T-cell (primary cell): ENCODE measurements around the gene TBC1D3G. TPM values are rescaled to one million over a fixed set of nuclear protein-coding genes. Genes with fewer than 3 reads are reported as not detected.
"Not testable (repeated sequence)": the region's sequence is repeated elsewhere in the genome, so short reads cannot be mapped to it uniquely, and the experiment has no call there.

ENCODE experiments used
- ATAC-seq, 4 experiments: fragments of 200-7000 bp in 3 of 4; fragments of 150-1000 bp in 1 of 4; cut with Tn5 transposase; replicated peaks in 1 of 4; 1 replicate in 3 of 4; 2 replicates in 1 of 4; pipeline ENCODE4 v1.10.0; 2021; ENCODE audit warnings: moderate library complexity in 3 of 4, mild to moderate bottlenecking in 2 of 4, moderate number of reproducible peaks in 1 of 4
- CTCF ChIA-PET, 2 donors: fragments of 300-600 bp; sonication (Branson Sonifier 250); formaldehyde crosslinking; loops; one replicate each; lab custom pipeline; 2022; ENCODE audit warnings: antibody characterized with exemption in 2 of 2; lab: Charles Lee
- POLR2A ChIA-PET, 2 donors: fragments of 300-600 bp; sonication (Branson Sonifier 250); formaldehyde crosslinking; loops; one replicate each; lab custom pipeline; 2022; ENCODE audit warnings: antibody characterized with exemption in 2 of 2; lab: Charles Lee
- DNase-seq, 35 experiments: peaks; one replicate each; pipeline versions ENCODE4 v3.0.0 to v3.0.0-alpha.2; 2013 to 2023
- H3K27ac ChIP-seq: one replicate; pipeline ENCODE4 v1.5.1; 2013; ENCODE audit warnings: low read length
- H3K27me3 ChIP-seq, 2 experiments: replicated peaks in 1 of 2; 1 replicate in 1 of 2; 2 replicates in 1 of 2; pipeline versions ENCODE4 v1.6.1 to v1.7.0; 2013; ENCODE audit warnings: low read length in 1 of 2, mixed read lengths in 1 of 2; ENCODE audit not compliant: control insufficient read depth in 2 of 2, insufficient read depth in 2 of 2; ENCODE audit errors: extremely low read depth in 1 of 2
- H3K36me3 ChIP-seq, 2 donors: 1 replicate in 1 of 2; 2 replicates in 1 of 2; pipeline versions ENCODE4 v1.6.1 to v1.7.0; 2013; ENCODE audit warnings: low read length in 1 of 2; ENCODE audit not compliant: control insufficient read depth in 2 of 2, insufficient read depth in 1 of 2; ENCODE audit errors: extremely low read depth in 1 of 2
- H3K4me1 ChIP-seq, 2 experiments: 1 replicate in 1 of 2; 2 replicates in 1 of 2; pipeline versions ENCODE4 v1.6.1 to v1.7.0; 2013; ENCODE audit warnings: low read length in 2 of 2, mixed read lengths in 1 of 2; ENCODE audit not compliant: insufficient read depth in 2 of 2, control insufficient read depth in 1 of 2; ENCODE audit errors: extremely low read depth in 1 of 2
- H3K4me3 ChIP-seq, 2 donors: 1 replicate in 1 of 2; 2 replicates in 1 of 2; pipeline versions ENCODE4 v1.5.1 to v1.7.0; 2013; ENCODE audit warnings: mild to moderate bottlenecking in 2 of 2, low read length in 1 of 2, moderate library complexity in 1 of 2; ENCODE audit not compliant: control insufficient read depth in 1 of 2; ENCODE audit errors: extremely low read depth in 1 of 2
- H3K9me3 ChIP-seq: 2 replicates; pipeline ENCODE4 v1.7.0; 2013
- H3K27ac Mint-ChIP-seq, 2 donors: one replicate each; pipeline ENCODE4 v1.8.0; 2020 to 2021; ENCODE audit warnings: mild to moderate bottlenecking in 2 of 2, mixed read lengths in 2 of 2
- H3K27me3 Mint-ChIP-seq, 2 donors: one replicate each; pipeline ENCODE4 v1.8.0; 2021 to 2022; ENCODE audit warnings: mixed read lengths in 2 of 2
- H3K36me3 Mint-ChIP-seq: one replicate; pipeline ENCODE4 v1.8.0; 2021; ENCODE audit warnings: mixed read lengths
- H3K4me1 Mint-ChIP-seq, 3 donors: one replicate each; pipeline ENCODE4 v1.8.0; 2020 to 2022; ENCODE audit warnings: mixed read lengths in 3 of 3, mild to moderate bottlenecking in 1 of 3
- H3K4me3 Mint-ChIP-seq, 3 donors: one replicate each; pipeline ENCODE4 v1.8.0; 2020 to 2022; ENCODE audit warnings: mild to moderate bottlenecking in 3 of 3, mixed read lengths in 3 of 3, moderate library complexity in 3 of 3
- H3K9me3 Mint-ChIP-seq, 3 donors: one replicate each; pipeline ENCODE4 v1.8.0; 2020 to 2022; ENCODE audit warnings: mixed read lengths in 3 of 3
- WGBS: methylation state at CpG from one replicate; pipeline ENCODE4 v1.1.5; 2013; ENCODE audit warnings: missing lambda C conversion rate; ENCODE audit not compliant: insufficient coverage; 5-methylcytosine and 5-hydroxymethylcytosine counted together
- total RNA-seq, 35 experiments: library from RNA in 6 of 35; stranded (reverse) in 6 of 35; fragments of 120-200 nt in 1 of 35; gene quantifications; one replicate each; pipeline versions ENCODE4 v1.2.1 to v1.2.4 and lab custom pipeline; 2013 to 2026

Gene TBC1D3G
- 1 to 10 TPM in 1 of 5 donors, not detected in 4; 4.9 TPM for total RNA-seq
- not detected for total RNA-seq (2013)
- total RNA-seq (lab: John Stamatoyannopoulos, UW) = 0 reads per million in 29 experiments

DNA sequence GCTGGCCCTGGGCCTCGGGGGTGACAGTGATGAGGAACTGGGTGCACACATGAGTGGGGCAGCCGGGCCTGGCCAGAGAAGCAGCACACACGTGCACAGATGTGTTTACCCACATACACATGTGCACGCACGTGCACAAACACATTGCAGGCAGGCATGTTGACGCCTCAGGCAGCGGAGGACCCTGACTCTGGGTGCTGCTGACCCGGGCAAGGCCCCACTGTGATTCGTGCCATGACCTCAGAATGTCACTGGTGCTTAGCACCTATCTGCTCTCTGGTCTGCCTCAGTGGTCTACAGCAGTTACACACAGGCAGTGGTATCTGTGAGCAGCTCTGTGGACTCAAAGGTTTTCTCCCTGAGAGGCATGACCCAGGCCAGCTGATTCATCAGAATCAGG, at the start of gene TBC1D3G:
TSS of gene TBC1D3G (plus strand) at position 301 of the 400 bp plus-strand sequence. CDS start 1,528 bp downstream, outside the sequence.
- no CpG with 5 or more reads among the region's 9 CpGs for WGBS
- H3K9me3 Mint-ChIP-seq, CTCF ChIA-PET, H3K4me1 ChIP-seq, H3K36me3 ChIP-seq, DNase-seq, H3K9me3 ChIP-seq, POLR2A ChIA-PET, ATAC-seq, H3K4me1 Mint-ChIP-seq, H3K27ac Mint-ChIP-seq, H3K4me3 ChIP-seq, H3K4me3 Mint-ChIP-seq, H3K27me3 ChIP-seq, H3K27ac ChIP-seq, H3K36me3 Mint-ChIP-seq, H3K27me3 Mint-ChIP-seq: not testable (repeated sequence)

GRCh38 chr17:36283256-36283655, 40.4 kb upstream of the TBC1D3G start:
- not testable (repeated sequence) for H3K4me3 ChIP-seq, ATAC-seq

DNA sequence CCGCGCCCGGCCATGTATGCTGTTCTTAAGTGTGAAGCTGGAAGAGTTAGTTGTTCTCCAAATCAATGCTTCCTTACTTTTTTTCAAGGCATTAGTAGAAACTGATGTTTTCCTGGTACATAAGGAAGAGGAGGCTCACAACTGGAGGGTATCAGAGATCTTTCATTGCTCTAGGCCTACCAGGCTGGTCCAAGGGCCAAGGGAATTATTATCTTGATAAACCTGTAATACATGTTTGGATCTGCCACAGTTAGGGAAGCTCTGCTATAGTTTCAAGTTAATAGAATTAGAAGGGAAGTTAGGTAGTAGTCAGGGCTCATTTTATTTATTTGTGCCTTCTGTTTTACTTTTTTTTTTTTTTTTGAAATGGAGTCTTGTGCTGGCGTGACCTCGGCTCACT, 39.5 kb upstream of the TBC1D3G start:
- H3K4me3 Mint-ChIP-seq, H3K36me3 Mint-ChIP-seq, H3K9me3 ChIP-seq, H3K27me3 ChIP-seq, CTCF ChIA-PET, H3K4me1 ChIP-seq, POLR2A ChIA-PET, H3K27ac ChIP-seq, H3K9me3 Mint-ChIP-seq, H3K36me3 ChIP-seq, H3K27me3 Mint-ChIP-seq, ATAC-seq, H3K4me1 Mint-ChIP-seq, H3K27ac Mint-ChIP-seq, H3K4me3 ChIP-seq, DNase-seq: not testable (repeated sequence)
- WGBS = no CpG with 5 or more reads among the region's 5 CpGs

More at GRCh38 chr17:36283256-36283655, 40.4 kb upstream of the TBC1D3G start:
- H3K27me3 Mint-ChIP-seq, H3K9me3 Mint-ChIP-seq, H3K36me3 Mint-ChIP-seq, H3K27ac ChIP-seq, H3K4me1 Mint-ChIP-seq, POLR2A ChIA-PET, H3K4me3 Mint-ChIP-seq, H3K36me3 ChIP-seq, H3K9me3 ChIP-seq, H3K27me3 ChIP-seq, H3K4me1 ChIP-seq, DNase-seq, CTCF ChIA-PET, H3K27ac Mint-ChIP-seq: not testable (repeated sequence)
- no CpG with 5 or more reads among the region's 1 CpG for WGBS

DNA sequence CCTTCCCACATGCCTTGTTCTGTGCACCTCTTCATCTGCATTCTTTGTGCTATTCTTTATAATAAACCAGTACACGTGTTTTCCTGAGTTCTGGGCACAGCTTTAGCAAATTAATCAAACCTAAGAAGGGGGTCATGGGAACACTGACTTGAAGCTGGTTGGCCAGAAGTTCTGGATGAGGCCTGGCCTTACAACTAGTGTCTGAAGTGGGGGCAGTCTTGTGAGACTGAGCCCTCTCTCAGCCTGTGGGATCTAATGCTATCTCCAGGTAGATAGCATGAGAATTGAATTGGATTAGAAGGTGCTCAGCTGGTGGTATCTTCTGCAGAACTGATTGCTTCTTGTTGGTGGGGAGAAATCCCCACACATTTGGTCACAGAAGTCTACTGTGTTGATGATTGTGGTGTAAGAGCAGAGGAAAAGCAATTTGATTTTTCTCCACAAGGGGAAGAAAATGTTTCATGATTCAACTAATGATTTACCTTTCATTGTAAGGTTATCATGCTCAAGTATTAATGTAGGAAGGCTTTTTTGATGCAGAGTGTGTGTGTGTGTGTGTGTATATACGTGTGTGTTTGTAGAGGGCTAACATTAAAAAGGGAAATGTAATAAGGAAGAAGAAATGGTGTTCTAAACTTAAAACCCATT, 33.6 kb upstream of the TBC1D3G start:
- H3K36me3 Mint-ChIP-seq, ATAC-seq, H3K27me3 ChIP-seq, H3K27me3 Mint-ChIP-seq, H3K36me3 ChIP-seq, H3K9me3 Mint-ChIP-seq, H3K27ac Mint-ChIP-seq, H3K4me3 Mint-ChIP-seq, CTCF ChIA-PET, H3K4me3 ChIP-seq, DNase-seq, H3K4me1 Mint-ChIP-seq, H3K27ac ChIP-seq, H3K4me1 ChIP-seq, H3K9me3 ChIP-seq, POLR2A ChIA-PET: not testable (repeated sequence)
- no CpG with 5 or more reads among the region's 2 CpGs for WGBS

DNA sequence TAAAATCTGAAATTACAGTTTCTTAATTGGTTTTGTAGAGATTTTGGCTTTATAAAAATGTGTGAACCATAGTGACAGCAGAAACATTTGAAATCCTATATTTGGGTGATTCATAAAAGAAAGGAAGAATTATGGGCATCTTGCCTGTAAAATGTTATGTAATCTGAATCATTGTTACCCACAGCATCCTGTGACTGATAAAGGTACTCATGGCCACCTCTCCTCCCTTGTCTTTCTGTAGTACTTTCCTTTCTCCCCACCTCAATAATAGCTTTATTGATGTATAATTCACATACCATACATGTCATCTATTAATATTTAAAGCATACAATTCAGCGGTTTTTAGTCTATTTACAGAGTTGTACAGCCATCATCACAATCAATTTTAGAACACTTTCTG, 28.5 kb upstream of the TBC1D3G start:
- H3K4me1 Mint-ChIP-seq, H3K4me3 ChIP-seq, H3K4me3 Mint-ChIP-seq, H3K9me3 Mint-ChIP-seq, H3K27ac Mint-ChIP-seq, H3K27me3 ChIP-seq, CTCF ChIA-PET, H3K9me3 ChIP-seq, H3K4me1 ChIP-seq, POLR2A ChIA-PET, H3K36me3 Mint-ChIP-seq, H3K27ac ChIP-seq, H3K36me3 ChIP-seq, H3K27me3 Mint-ChIP-seq, DNase-seq: not testable (repeated sequence)
- no CpG with 5 or more reads among the region's 1 CpG for WGBS
- ATAC-seq = peak in 1 of 4 experiments; percentile 32

- ATAC-seq, H3K4me1 ChIP-seq, H3K27ac Mint-ChIP-seq, H3K27me3 Mint-ChIP-seq, H3K36me3 Mint-ChIP-seq, DNase-seq, H3K27me3 ChIP-seq, H3K9me3 ChIP-seq, H3K36me3 ChIP-seq, H3K4me3 Mint-ChIP-seq, H3K9me3 Mint-ChIP-seq, H3K27ac ChIP-seq, H3K4me3 ChIP-seq, CTCF ChIA-PET, H3K4me1 Mint-ChIP-seq, POLR2A ChIA-PET: not testable (repeated sequence)
- WGBS = no CpG with 5 or more reads among the region's 2 CpGs
Measured at GRCh38 chr17:36315736-36316135, 7.9 kb upstream of the TBC1D3G start.

GRCh38 chr17:36362496-36362895, 38.8 kb downstream of the TBC1D3G start:
- DNase-seq, CTCF ChIA-PET, H3K4me1 ChIP-seq, H3K36me3 Mint-ChIP-seq, H3K9me3 ChIP-seq, H3K4me3 Mint-ChIP-seq, POLR2A ChIA-PET, H3K4me1 Mint-ChIP-seq, H3K27me3 ChIP-seq, H3K27ac Mint-ChIP-seq, ATAC-seq, H3K4me3 ChIP-seq, H3K36me3 ChIP-seq, H3K9me3 Mint-ChIP-seq, H3K27me3 Mint-ChIP-seq, H3K27ac ChIP-seq: not testable (repeated sequence)
- WGBS = no CpG with 5 or more reads among the region's 6 CpGs
